ENCODE data around the gene CLINT1. TPM values are rescaled to one million over a fixed set of nuclear protein-coding genes. Genes with fewer than 3 reads are reported as not detected.

The CLINT1 gene
- total RNA-seq, 1 experiment from 2014 or later, result 79.6 TPM

DNA sequence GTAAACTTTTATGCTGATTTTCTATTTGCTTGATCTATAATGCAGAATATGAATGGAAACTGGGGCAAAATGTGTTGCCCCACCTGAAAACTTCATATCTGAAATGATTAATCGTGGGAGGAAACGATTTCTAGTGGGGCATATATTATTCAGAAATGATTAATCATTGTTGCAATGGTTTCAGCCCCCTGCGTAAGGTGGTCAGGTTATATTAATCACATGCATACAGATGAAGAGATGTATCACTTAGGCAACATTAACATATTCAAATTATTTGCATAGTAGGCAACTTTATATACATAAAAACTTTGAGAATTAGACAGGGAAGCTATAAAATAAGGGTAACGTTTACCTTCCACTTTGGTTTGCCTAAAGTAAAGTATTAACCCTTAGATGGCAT, 65.6 kb downstream of the CLINT1 start (continued):
- TF ChIP-seq, protein P1, sequence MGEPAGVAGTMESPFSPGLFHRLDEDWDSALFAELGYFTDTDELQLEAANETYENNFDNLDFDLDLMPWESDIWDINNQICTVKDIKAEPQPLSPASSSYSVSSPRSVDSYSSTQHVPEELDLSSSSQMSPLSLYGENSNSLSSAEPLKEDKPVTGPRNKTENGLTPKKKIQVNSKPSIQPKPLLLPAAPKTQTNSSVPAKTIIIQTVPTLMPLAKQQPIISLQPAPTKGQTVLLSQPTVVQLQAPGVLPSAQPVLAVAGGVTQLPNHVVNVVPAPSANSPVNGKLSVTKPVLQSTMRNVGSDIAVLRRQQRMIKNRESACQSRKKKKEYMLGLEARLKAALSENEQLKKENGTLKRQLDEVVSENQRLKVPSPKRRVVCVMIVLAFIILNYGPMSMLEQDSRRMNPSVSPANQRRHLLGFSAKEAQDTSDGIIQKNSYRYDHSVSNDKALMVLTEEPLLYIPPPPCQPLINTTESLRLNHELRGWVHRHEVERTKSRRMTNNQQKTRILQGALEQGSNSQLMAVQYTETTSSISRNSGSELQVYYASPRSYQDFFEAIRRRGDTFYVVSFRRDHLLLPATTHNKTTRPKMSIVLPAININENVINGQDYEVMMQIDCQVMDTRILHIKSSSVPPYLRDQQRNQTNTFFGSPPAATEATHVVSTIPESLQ (CRISPR knock-in tag; IDR thresholded peaks at IDR 0.05), result no peak
- TF ChIP-seq ATF1 (CRISPR knock-in tag; IDR thresholded peaks at IDR 0.05), result no peak
- TF ChIP-seq, protein P2, sequence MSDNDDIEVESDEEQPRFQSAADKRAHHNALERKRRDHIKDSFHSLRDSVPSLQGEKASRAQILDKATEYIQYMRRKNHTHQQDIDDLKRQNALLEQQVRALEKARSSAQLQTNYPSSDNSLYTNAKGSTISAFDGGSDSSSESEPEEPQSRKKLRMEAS (CRISPR knock-in tag; IDR thresholded peaks at IDR 0.05), result no peak
- no peak for TF ChIP-seq FOXP1 (CRISPR knock-in tag; IDR thresholded peaks at IDR 0.05; ENCODE audit: borderline replicate concordance)
- TF ChIP-seq, protein P3, sequence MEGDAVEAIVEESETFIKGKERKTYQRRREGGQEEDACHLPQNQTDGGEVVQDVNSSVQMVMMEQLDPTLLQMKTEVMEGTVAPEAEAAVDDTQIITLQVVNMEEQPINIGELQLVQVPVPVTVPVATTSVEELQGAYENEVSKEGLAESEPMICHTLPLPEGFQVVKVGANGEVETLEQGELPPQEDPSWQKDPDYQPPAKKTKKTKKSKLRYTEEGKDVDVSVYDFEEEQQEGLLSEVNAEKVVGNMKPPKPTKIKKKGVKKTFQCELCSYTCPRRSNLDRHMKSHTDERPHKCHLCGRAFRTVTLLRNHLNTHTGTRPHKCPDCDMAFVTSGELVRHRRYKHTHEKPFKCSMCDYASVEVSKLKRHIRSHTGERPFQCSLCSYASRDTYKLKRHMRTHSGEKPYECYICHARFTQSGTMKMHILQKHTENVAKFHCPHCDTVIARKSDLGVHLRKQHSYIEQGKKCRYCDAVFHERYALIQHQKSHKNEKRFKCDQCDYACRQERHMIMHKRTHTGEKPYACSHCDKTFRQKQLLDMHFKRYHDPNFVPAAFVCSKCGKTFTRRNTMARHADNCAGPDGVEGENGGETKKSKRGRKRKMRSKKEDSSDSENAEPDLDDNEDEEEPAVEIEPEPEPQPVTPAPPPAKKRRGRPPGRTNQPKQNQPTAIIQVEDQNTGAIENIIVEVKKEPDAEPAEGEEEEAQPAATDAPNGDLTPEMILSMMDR (IDR thresholded peaks at IDR 0.05), result no peak
- TF ChIP-seq, protein P4, sequence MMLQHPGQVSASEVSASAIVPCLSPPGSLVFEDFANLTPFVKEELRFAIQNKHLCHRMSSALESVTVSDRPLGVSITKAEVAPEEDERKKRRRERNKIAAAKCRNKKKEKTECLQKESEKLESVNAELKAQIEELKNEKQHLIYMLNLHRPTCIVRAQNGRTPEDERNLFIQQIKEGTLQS (CRISPR knock-in tag; conservative IDR thresholded peaks at IDR 0.05), result no peak
- TF ChIP-seq, protein P5, sequence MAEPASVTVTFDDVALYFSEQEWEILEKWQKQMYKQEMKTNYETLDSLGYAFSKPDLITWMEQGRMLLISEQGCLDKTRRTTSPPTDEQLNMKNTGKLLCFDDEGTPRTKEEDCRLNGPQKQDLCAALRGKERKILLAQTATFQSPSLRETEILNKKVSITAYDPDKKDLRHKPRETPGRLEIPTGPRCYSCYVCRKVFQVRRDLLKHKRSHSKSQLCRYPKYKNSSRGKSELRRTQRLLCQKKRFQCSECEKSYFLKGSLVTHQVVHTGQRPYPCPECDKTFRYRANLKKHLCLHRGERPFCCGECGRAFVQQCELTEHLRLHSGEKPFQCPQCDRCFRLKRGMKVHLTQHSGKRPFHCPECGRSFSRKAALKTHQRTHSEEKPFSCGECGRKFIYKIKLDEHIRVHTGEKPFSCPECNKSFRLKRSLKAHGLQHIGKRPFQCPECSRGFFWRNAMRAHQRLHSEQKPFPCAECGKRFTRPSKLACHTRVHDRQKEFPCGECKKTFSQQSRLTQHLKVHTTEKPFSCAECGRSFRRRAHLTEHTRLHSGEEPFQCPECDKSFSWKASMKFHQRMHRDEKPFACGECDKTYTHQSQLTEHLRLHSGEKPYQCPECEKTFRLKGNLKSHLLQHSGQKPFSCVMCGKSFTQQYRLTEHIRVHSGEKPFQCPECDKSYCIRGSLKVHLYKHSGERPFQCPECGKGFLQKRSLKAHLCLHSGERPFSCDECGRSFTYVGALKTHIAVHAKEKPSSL (CRISPR knock-in tag; conservative IDR thresholded peaks at IDR 0.05), result no peak
- TF ChIP-seq ZNF317 (CRISPR knock-in tag; IDR thresholded peaks at IDR 0.05; ENCODE audit: borderline replicate concordance, low read depth), result no peak
- TF ChIP-seq MXD4 (CRISPR knock-in tag; IDR thresholded peaks at IDR 0.05; ENCODE audit: borderline replicate concordance), result no peak
- TF ChIP-seq ZNF219 (CRISPR knock-in tag; IDR thresholded peaks at IDR 0.05; ENCODE audit: borderline replicate concordance), result no peak
- TF ChIP-seq EMX1 (CRISPR knock-in tag; IDR thresholded peaks at IDR 0.05), result no peak
- TF ChIP-seq ZNF263 (CRISPR knock-in tag; IDR thresholded peaks at IDR 0.05; ENCODE audit: low read depth), result no peak
- TF ChIP-seq ELF4 (CRISPR knock-in tag; IDR thresholded peaks at IDR 0.05; ENCODE audit: low read depth), result no peak
- no peak for TF ChIP-seq NR1H2 (CRISPR knock-in tag; IDR thresholded peaks at IDR 0.05)

DNA sequence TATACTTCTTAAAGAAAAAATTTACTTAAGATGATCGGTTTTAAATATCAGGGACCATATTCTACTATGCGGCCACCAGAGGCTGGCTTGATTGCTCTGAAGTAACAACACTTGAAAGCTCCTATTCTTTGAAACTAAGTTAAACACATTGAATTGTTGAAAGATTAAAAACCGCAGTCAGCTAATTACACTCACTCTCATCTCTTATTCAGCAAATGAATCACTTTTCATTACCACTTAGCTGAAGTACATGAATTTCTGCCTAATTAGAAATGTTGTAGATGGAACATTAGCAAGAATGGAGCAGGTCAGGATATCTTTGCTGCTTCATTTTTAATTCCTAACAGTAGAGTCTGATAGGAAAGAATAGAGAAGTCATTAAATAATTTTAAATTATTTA, 73.1 kb downstream of the CLINT1 start:
- DNase-seq (ENCODE audit: low spot score) (no peak), ATAC-seq (no peak)
- ChIA-PET POLR2A (no interaction called here), CTCF (no interaction called here)
- Mint-ChIP-seq H3K27ac (no peak overlapping the region), H3K36me3 (peaks cover 22% of the 10 kb centered on the region), H3K4me1 (peaks cover 7% of the 10 kb centered on the region), H3K27me3 (ENCODE audit: low read depth) (no peaks in the 10 kb centered on the region), H3K4me3 (no peak overlapping the region), H3K9me3 (no peaks in the 10 kb centered on the region)
- no peak for TF ChIP-seq ZNF671 (CRISPR knock-in tag; IDR thresholded peaks at IDR 0.05)
- TF ChIP-seq GTF2I (CRISPR knock-in tag; conservative IDR thresholded peaks at IDR 0.05), result no peak

DNA sequence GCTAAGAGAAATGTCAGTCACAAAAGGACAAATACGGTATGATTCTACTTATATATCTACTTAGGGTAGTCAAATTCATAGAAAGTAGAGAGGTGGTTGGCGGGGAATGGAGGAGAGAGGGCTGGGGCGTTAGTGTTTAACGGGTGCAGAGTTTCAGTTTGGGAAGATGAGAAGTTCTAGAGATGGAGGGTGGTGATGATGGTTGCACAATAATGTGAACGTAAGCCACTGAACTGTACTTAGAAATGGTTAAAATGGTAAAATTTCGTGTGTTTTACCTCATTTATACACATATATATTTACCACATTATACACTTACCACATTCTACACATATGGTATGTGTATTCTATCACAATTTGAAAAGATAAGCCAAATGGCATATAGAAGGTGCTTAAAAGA, 79.7 kb downstream of the CLINT1 start:
- DNase-seq (ENCODE audit: low spot score), result no peak
- no peak overlapping the region for H3K4me3 Mint-ChIP-seq
- ChIA-PET POLR2A (no interaction called here), CTCF (no interaction called here)
- H3K4me1 Mint-ChIP-seq, result peaks cover 7% of the 10 kb centered on the region
- no peaks in the 10 kb centered on the region for H3K27me3 Mint-ChIP-seq (ENCODE audit: low read depth)
- no peak overlapping the region for H3K27ac Mint-ChIP-seq
- no peaks in the 10 kb centered on the region for H3K36me3 Mint-ChIP-seq
- no peak for ATAC-seq
- H3K9me3 Mint-ChIP-seq, result no peaks in the 10 kb centered on the region
- TF ChIP-seq NR3C1 (CRISPR knock-in tag; conservative IDR thresholded peaks at IDR 0.05; ENCODE audit: low read depth) (no peak), TCF7 (CRISPR knock-in tag; IDR thresholded peaks at IDR 0.05; ENCODE audit: low read depth) (no peak), CREM (CRISPR knock-in tag; IDR thresholded peaks at IDR 0.05) (no peak), TEAD4 (CRISPR knock-in tag; IDR thresholded peaks at IDR 0.05) (no peak), RELA (CRISPR knock-in tag; IDR thresholded peaks at IDR 0.05; ENCODE audit: borderline replicate concordance) (no peak)
- TF ChIP-seq, protein P6, sequence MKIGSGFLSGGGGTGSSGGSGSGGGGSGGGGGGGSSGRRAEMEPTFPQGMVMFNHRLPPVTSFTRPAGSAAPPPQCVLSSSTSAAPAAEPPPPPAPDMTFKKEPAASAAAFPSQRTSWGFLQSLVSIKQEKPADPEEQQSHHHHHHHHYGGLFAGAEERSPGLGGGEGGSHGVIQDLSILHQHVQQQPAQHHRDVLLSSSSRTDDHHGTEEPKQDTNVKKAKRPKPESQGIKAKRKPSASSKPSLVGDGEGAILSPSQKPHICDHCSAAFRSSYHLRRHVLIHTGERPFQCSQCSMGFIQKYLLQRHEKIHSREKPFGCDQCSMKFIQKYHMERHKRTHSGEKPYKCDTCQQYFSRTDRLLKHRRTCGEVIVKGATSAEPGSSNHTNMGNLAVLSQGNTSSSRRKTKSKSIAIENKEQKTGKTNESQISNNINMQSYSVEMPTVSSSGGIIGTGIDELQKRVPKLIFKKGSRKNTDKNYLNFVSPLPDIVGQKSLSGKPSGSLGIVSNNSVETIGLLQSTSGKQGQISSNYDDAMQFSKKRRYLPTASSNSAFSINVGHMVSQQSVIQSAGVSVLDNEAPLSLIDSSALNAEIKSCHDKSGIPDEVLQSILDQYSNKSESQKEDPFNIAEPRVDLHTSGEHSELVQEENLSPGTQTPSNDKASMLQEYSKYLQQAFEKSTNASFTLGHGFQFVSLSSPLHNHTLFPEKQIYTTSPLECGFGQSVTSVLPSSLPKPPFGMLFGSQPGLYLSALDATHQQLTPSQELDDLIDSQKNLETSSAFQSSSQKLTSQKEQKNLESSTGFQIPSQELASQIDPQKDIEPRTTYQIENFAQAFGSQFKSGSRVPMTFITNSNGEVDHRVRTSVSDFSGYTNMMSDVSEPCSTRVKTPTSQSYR (CRISPR knock-in tag; IDR thresholded peaks at IDR 0.05), result no peak
- TF ChIP-seq, protein P7, sequence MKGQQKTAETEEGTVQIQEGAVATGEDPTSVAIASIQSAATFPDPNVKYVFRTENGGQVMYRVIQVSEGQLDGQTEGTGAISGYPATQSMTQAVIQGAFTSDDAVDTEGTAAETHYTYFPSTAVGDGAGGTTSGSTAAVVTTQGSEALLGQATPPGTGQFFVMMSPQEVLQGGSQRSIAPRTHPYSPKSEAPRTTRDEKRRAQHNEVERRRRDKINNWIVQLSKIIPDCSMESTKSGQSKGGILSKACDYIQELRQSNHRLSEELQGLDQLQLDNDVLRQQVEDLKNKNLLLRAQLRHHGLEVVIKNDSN (CRISPR knock-in tag; IDR thresholded peaks at IDR 0.05), result no peak

Data from WTC11 (cell line).